HUDEP-2 (cell line): ENCODE measurements around the gene PIK3C2G.

Source experiments
- DNase-seq, 76 experiments: peaks; one replicate each; lab custom pipeline; 2025; ENCODE audit not compliant: unreplicated experiment in 76 of 76; lab: John Stamatoyannopoulos, UW

Gene PIK3C2G

DNA sequence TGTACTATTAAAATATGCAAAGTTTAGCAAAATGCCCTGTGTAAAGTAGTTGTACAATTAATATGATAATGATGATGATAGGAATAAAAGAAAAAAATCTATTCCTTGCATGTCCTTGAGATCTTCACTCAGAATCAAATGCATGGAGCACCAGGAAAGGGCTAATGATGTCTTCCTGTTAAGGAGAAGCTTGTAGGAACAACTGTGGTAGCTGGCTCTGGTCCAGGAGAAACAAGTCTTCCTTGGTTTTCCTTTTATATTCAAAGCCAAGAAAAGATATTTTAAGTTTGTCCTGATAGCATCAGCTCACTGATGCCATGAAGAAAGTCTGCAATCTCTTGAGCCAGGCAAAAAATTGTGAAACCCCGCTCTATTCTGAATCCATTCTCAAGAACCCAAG lies 138.9 kb downstream of the PIK3C2G start:
- no peak for DNase-seq

DNA sequence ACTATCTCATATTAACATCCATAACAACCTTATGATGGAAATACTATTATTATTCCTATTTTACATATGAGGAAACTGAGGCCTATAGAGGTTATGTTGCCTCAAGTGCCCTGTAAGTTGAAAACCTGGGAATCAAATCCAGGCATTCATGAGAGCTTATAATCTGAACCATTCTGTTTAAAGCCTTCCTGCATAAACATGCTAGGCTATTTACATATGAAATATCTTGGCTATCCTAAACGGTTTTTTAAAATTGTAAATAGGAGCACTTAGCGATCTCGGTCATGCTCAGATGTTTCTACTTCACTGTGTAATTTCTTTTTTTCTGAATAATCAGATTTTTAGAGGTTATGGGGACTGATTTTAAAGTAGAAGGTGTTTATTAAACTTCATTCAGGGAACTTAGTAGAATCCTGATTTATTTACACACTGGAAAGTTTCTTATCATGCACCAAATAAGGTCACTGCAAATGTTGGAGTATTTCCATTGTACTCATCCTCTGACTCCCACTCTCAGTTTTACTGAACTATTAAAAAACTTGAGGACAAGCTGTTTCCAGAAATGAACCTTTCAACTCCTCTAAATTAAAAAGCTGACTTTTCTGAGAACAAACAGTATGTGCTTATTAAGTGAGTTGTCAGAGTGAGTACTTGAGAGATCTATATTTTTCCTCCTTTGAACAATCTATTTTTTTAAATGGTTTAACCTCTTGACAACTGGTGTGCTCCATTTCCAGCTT lies 141.7 kb downstream of the PIK3C2G start:
- no peak for DNase-seq

DNA sequence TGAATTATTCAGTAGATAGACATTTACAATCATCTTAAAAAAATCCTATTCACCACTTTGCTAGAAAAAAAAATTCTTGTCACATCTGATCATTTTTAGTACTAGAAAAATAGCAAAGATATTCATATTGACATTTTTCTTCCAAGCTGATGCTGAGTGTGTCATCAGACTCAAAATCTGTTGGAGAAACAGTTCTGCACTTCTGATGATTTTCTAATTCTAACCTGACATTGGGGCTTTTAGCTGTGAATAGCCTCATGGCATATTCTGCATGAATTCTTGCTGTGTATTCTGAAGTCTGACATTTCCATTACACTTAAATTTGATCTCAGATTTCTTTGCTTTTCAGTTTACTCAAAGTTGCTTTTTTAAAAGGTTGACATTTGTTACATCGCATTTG lies 150.1 kb downstream of the PIK3C2G start:
- DNase-seq = no peak

DNA sequence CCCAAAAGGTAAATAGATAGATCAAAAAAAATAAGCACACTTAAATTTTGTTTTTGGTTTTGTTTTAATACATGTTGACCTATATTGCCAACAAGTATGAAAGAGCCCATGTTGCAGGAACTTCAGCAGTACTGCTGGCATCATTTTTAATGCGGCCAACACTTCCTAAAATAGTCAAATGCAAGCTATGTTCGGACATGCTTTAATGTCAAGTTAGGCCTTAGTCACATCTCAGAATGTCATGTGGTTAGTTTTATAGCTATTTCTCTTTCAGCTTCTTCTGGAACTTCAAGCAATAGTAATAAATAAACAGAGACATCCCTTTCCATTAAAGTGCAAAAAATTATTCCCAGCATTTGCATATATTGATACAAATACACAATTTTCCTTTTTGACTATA lies 153.4 kb downstream of the PIK3C2G start:
- no peak for DNase-seq

DNA sequence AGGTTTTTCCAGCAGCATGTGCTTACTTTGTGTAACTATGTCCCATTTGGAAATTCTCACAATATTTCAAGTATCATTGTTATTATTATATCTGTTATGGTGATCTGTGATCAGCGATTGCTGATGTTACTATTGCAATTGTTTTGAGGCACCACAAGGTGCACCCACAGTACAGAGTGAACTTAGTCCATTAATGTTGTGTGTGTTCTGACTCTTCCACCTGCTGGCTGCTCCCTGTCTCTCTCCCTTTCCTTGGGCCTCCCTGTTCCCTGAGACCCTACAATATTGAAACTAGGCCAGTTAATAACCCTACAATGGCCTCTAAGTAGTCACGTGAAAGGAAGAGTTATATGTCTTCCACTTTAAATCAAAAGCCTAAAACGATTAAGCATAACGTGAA lies 153.9 kb downstream of the PIK3C2G start:
- DNase-seq = no peak

DNA sequence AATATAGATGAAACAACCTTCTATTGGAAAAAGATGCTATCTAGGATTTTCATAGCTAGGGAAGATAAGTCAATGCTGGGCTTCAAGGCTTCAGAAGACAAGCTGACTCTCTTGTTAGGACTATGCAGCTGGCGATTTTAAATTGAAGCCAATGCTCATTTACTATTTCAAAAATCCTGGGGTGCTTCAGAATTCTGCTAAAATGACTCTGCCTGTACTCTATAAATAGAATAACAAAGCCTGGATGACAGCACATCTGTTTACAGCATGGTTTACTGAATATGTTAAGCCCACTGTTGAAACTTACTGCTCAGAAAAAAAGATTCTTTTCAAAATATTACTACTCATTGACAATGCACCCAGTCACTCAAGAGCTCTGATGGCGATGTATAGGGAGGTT lies 155.1 kb downstream of the PIK3C2G start:
- DNase-seq = no peak

DNA sequence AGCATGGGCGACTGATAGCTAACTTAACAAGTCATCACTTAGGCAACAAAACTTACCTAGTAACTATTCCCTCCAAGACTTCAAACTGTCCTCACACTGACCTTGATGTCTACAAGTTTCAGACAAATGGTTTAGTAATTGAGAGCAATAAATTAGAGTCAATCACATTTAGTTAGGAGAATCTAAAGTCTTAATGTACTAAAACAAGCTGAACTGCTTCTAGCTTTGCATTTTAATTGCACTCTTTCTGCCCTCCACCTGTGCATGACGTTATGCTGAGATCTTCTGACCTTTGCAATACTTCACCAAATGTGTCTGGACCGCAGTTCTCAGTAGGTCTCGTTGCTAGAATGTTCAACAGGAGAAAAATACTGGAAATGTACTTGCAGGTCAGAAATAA lies 158.0 kb downstream of the PIK3C2G start:
- no peak for DNase-seq

DNA sequence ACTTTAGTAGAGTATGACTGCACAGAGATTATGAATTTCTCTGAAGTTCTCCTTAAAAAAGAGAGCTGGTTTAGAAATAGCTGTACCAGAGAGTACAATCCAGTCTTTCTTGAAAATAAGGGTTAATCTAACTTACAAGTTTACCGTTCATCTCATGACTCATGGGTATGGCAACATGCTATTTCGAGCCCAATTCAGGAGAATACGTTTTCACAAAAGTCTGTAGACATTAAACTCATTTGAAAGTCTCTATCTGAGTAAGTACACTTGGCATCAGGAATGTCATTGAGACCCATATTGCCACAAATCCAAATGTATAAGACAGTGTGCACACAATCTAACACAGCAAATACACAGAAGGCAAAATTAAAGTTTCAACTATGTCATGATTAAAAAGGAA lies 160.5 kb downstream of the PIK3C2G start:
- DNase-seq = no peak

DNA sequence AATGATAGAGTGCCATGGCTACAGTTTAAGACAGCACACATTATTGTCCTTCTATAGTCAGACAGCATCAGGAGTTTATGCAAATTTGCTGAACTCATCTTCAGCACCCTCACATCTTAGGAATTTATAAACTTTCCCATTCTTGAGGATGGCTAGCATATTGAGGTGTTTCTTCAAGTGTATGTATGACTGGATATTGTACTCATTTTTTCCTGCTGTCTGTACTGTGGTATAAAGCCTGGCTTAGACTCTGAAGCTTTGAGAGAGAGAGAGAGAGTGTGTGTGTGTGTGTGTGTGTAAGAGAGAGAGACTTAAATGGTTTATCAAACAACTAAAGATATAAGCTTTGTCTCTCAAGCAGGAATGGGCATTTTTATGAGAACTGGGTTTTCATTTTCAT lies 161.6 kb downstream of the PIK3C2G start:
- DNase-seq = no peak

DNA sequence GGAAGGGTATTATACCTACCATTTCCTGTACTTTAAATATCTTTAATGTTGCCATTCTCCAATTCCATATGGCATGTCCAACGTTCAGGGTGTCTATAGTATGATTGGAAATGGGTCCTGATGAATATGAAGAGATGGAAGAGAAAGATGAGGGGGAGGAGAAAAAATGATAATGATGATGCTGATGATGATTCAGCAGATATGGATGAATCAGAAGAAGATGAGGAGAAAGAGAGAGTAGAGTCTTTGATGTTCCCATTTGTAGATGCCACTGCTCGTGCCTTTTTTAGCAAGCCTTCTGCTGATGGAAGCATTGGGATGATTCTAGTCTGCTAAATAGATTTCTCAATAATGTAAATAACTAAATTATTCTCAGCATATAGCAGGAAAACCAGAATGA lies 163.5 kb downstream of the PIK3C2G start:
- DNase-seq = no peak

DNA sequence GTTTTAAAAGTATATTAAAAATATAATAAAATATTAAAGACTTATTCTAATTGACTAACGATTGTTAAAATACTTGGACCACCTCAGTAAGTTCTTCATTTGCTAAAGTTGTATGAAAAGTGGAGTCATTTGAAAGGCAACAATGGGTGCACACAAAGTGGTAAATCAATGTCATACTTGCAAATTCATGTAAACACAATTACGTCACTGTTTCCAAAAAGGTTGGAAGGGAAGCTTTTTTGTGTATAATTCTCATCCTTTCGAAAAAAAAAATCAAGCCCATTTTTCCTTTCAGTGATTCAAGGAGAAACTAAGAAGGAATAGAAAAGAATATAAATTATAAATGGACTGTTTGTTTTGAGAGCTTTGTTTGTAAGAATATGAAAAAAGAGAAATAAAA lies 166.2 kb downstream of the PIK3C2G start:
- DNase-seq = no peak

DNA sequence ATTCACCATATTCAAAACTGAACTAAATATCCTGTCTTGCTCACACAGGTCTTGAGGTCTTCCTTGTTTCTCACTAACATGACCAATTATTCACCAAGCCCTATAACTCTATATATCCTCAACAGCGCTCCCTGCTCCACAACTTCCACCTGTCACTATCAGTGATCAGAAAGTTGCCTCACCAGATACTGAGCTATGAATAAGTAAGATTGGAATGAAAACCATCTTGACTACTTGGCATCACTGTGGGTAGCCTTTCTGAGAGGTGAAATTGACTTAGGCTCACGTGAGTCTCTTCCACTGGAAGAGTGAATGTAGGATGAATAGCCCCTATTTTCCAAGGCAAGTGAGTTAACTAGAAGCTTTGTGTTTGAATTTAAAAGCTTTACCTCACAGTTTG lies 167.1 kb downstream of the PIK3C2G start:
- no peak for DNase-seq

DNA sequence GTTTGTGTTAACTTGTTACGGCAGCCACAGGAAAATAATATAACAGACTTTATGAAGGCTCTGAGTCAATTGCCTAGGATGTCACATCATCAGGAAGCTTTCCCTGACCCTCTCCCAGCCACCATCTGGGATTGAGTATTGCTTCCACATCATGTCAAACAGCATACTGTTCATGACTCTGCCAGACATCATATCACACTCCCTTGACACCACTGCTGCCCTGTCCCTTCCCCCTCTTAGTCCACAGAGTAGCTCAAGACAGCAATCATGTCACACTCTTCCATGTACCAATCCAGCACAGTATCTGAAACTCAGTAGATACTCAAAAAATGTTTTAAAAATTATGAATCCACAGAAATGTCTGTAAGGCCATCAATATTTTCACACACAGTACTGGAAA lies 168.0 kb downstream of the PIK3C2G start:
- DNase-seq = no peak

DNA sequence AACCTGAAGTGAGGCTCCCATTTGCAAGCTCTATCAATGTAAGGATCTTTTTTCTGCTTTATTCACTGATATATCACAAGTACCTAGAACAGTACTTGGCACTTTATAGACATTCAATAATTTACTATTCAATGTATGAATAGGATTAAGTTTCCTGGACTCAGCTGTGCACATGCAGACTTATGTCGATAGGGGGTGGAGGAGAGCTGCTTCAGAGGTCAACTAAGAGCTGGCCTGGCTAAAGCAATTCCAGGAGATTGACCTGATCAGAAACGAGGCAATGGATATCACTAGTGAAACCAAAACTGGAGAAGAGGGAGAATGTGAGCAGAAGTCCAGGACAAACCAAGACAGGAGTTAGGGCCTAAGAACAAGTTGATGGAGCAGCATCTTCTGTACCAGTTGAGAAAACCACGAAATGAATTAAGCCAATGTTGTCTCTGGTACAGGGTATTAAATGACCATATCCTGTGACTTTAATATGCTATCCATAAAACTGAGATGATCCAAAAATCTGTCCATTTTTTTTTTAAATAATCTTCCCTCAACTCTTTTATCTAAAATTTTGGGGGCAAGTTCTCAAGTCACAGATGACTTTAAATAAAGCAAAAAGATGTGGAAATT lies 169.2 kb downstream of the PIK3C2G start:
- DNase-seq = peak in 28 of 76 experiments; percentile 1 to 61 (median 10)

DNA sequence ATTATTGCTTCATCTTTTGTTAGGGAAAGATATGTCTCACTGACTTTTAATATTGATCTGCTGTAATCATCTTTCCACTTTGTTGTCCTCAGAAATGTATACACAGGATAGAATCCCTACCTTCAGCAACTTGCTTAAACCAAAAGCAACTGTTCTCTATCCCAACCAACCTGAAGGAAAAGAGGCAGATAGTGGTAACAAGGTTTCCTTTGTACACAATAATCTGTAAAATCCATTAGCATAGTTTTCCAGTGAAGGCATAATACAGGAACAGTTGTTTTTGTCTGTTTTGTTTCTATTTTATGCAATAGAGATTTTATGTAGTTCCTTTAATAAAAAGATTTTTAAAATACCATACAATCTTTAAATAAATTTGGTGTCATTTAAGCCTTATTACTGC lies 170.5 kb downstream of the PIK3C2G start:
- DNase-seq = no peak

DNA sequence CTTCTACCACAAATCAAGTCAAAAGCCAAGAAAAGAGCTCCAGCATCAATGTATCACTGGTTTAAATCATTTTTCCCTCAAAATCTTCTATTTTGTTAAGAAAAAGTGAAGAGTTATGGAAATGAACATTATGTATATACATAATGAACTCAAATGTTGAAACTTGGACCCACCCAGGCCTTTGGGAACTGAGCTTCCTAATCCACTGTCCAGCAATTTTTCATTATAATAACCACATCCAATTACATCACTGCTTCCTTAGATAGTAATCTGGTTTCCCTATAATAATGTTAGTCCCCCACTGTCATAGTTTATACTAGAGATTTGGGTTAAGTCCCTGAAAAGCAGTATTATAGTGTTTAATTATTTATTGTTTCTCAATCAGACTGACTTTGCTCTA lies 170.9 kb downstream of the PIK3C2G start:
- DNase-seq = no peak

DNA sequence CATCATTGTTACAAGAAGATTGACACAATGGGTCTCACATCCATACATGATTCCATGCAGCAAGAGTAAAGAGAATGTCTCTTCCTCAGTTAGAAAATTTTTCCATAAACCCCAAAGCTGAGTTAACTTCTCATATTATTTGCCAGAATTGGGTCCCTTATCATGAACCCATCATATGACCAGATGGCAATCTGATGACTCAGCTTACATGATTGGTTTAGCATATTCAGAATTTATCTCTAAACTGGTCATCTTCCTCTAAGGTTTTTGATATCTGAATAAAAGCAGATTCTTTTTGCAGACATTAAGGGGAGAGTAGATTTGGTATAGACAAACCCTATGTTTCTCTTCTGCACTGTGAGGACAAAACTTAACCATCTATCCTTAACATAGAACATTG lies 174.9 kb downstream of the PIK3C2G start:
- no peak for DNase-seq

DNA sequence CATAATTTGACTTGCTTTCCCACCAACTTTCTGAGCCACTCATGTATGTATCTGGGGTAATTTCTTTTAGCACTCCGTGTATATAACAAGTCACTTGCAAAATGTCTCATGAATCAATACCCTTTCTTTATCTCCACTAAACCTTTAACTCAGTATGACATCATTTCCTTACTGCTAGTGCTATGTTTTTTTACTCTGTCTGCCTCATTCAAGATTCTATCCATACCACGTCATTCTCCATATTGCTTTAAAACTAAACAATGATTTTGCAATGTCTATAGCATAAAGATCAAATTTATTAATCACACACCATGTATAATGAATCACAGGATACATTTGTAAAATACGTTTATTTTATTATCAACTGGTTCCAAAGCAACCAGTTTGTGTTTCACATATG lies 178.2 kb downstream of the PIK3C2G start:
- DNase-seq = no peak

DNA sequence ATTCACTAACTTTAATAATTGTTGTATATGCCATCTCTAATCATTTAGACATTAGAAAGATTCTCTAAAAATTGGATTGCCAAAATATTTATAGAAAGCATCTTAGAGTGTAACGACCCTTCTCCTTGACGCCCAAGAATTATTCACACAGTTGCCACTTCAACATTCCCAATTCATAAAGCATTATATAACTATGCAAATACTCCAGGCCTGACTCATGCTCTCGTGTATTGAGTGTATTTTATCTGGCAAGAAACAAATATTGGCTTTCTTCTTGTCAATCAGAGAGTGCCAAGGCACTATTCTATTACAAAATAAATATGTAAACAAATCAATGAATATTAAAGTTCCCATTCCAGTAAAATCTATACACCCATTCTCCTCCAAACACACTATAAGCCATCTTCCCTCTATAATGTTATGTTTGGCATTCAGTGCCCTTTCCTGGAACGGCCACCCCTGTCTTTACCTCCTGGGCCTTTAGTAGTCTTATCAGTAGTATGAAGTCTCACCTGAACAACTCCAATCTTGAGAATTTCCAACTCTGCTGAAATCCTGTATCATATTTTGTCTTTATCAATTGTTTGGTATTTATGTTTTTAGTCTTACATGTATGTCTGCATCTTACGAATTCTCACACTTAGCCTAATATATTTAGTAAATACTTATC lies 182.6 kb downstream of the PIK3C2G start:
- no peak for DNase-seq

DNA sequence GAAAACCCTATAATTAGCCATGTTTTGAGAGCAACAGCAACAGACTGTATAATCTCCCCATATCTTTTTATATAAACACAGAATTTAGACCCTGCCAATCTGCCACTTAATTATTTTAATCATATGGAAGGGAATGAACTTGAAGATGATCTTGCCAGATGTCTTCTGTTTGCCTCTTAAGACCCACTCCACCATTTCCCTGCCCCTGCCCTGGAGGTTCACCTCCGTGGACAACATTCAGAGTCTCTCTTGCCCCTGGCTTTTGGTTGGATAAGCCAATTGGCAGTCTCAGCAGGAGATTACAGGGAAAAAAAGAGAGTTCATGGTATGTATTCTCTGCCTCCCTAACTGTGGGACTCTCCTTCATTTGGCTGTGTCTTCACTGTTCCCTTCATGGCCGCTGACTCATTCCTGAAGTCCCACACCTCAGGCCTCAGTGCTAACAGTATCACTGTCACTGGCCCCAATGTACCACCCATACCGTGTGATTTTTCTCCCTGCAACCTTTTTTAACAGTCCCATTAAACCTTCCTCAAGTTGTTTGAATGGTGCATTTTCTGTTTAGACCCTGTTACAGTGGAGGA lies 184.8 kb downstream of the PIK3C2G start:
- no peak for DNase-seq

DNA sequence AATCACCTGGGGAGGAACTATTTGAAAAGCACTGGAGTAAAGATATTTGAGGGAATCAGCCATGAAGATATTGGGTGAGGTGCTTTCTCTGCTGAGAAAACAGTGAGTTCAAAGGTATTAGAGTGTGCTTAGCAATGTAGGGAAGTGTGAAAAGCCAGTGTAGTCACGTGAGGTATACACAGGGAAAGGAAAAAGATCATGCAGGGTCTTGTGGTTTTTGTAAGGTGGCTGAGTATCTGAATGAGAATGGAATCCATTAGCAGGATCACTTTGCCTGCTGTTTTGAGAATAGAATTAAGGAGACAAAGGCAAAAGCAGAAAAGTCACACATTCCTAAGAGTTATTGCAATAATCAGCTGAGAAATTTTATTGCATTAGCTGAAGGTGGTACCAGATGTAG lies 193.0 kb downstream of the PIK3C2G start:
- no peak for DNase-seq

DNA sequence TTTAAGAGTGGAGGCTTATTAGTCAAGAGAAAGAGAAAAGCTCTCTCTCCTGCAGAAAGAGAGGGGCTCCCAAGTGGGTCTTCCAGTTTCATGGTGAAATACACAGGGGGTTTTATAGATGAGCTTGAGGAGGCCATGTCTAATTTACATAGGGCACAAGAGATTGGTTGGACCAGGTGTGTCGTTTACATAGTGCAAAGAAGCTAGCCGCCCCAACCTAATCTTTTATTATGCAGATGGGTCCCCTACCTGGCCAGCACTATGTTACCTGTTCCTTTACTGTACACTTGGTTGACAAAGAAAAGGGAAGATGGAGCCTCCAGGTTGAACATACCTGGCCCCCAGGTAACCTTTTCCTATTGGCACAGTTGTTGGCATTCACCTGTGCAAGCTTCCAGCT lies 195.0 kb downstream of the PIK3C2G start:
- no peak for DNase-seq
